GM21717 (cell line): ENCODE data around the gene ARPC5.

Experiments used
- ATAC-seq: cut with Tn5 transposase; IDR thresholded peaks from one replicate; pipeline ENCODE4 v1.9.1; 2021; ENCODE audit warnings: mild to moderate bottlenecking, moderate library complexity; ENCODE audit not compliant: unreplicated experiment

Gene ARPC5

DNA sequence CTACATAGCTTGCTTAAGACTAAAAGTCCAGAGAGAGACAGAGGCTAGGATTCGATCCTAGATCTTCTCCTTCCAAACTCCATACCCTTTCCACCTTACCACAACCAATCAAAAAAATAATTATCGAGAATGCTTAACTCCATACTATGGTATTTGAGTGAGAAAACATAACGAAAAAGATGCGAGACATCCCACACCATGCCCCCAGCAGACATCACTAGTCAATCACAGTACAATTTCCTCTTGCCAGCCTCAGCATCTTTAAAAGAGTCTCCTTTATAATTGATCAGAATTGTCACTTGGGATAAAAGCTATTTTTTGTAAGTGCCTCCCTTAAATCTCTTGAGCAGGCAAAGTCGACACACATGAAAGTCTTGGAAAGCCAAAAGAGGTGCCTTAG lies 46.2 kb downstream of the ARPC5 start:
- ATAC-seq: no peak

DNA sequence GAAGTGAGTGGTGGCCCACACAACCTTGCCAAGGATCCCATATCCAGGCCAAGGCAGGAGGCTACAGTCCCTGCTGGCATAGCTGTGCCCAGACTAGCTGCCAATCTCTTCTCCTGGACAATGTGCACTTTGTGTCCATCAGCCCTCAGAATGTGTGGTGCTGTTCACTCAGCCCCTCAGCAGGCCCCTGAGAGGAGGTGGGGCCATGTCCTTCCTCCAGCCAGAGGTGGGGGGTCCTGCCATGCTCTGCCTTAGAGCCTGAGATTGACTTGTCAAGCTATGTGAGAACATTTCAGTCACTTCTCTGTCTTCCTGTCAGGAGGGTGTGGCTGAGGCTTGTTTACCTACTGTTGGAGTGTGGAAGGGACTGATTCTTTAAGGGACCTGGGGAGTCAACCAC lies 46.8 kb downstream of the ARPC5 start:
- ATAC-seq: no peak

DNA sequence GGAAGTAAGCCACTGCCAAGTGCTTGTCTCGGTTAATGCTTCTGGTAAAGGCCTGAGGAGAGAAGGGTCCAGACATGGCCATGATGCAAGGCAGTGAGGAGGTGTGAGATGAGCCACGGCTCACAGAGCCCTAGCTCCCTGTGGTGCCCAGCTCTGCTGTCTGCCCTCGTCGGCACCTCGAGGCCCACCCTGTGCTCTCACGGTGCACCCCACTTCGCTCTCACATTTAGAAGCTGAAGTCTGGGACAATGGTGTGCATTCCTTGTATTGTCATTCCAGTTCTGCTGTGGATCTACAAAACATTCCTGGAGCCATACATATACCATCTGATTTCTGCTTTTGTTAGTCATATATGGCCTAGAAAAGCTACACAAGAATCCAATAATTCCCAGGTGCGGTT lies 48.7 kb downstream of the ARPC5 start:
- ATAC-seq: no peak

DNA sequence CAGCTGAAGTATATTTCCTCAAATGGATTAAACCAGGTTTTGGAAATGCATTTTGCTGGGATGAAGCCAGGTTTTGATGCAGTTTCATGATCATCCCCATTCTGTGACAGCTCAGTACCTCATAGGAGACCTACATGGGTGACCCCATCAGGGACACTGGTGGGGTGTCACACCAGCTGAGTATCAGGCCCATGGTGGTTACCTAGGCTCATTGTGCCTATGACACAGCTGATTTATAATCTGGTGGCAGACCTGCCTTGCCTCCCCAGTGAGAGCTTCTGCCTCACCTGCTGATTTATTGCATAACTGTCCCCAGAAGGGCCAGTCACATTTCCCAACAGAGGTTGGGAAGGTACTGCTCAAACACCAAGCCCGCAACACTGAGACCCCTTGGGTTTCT lies 49.1 kb downstream of the ARPC5 start:
- no peak for ATAC-seq

DNA sequence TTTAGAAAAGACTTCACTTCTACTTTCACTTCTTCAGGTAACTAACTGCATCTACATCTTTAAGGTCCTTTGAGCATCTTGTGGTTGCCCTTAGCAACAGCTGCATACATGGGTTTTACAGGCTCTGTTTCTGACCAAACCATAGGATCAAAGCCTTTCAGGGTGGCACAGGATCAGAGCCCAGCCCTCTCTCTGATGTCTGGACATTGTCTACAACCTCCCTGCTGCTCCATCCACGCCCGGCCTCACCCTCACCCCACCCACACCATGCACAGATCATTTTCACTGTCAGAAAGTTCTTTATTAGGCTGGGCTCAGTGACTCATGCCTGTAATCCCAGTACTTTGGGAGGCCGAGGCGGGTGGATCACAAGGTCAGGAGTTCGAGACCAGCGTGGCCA lies 50.5 kb downstream of the ARPC5 start:
- no peak for ATAC-seq

DNA sequence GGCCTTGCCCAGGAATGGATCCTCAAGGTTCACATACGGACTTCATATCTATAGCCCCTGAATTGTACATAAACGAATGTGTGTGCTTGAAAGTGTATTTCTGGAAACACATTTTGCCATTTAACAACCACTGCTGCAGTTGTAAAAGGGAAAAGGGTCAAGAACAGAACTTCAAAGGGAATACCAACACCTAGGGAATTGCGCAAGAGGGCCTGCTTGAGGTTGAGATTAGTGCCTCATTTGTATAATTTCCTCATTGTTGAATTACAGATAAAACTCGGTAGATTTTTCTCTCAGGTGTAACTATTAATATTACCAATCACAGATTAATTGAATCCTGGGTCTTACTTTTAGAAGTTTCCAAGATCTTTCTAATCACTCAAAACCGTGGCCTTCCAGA lies 51.4 kb downstream of the ARPC5 start:
- ATAC-seq: no peak

DNA sequence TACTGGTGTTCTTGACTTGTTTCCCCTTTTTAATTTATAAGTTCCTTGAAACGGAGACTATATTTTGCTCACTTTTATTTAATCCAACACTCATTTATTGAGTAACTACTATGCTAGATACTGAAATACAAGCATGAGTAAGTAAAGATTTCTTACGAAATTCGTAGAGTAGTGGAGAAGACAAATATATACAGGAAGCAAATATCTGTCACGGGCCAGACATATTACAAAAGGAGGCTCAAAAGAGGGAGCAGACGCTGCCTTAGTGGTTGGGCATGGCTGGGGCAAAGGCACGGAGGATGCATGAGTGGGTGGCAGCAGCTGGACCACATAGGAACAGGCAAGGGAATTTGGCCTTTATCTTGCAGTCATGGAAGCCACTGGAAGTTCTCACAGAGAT lies 52.1 kb downstream of the ARPC5 start:
- ATAC-seq: no peak

DNA sequence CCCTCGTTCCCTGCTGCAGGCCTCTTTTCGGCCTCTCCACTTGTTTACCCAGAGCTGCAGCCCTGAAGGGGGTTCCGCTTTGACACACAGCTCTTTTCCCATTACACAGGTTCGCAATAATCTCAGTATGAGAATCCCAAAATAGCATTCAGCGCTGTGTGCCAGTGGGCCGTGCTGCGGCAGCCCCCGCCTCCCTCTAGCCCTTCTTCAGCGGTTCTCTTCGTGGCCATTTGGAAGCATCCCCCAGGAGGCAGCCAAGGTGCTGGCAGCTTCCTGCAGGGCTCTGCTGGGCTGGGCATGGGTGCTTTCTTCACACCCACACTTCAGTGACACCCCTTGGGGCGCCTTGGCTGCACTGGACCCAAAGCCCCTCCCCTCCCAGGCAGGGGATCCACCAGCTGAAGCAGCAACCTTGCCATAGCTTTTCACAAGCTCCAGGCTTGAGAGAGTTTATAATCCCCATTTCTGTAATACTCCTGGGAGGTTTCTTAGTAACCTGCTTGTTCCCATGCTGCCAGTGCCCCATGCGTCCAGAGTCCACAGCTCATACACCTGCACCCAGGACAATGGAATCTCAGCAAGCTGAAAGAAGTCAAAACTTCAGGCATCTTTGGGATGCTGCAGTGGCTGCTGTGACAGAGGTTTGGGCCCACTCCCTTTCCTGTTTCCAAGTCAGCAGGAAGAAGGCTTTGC lies 53.4 kb downstream of the ARPC5 start:
- ATAC-seq: no peak

DNA sequence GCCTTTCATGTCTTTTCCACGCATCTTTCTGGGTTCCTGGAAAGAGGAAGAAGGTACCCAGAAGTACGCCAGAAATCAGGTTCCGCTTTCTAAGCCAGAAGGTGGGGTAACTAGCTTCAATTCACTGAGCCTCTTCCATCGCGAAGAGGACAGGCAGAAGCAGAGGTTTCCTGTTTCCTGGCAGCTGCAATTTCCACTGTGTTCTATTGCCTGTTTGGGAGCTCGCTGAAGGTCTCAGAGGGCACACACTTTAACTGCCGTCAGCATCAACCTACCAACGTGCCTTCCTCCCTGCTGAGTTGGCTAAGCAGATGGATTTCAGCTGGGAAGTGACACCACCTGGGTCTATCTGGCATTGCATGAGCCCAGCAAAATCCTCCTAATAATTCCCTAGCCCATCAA lies 55.3 kb downstream of the ARPC5 start:
- no peak for ATAC-seq

DNA sequence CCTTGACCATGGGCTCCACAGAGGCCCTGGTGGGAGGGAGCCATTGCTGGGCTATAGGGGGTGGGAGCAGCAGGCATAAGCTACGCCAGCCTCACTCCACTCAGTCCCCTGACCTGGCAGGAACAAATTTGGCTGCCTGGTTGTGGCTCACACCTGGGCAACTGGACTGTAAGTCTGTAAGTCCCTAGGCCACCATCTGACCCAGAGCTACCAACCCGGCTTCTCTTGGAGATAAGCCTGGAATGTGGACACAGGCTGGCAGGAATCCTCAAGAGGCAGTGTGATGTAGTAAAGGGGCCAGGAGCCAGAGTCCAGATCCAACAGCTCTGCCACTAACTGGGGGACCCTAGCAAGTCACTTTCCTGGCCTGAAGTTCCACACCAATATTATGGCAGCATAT lies 56.7 kb downstream of the ARPC5 start:
- no peak for ATAC-seq

DNA sequence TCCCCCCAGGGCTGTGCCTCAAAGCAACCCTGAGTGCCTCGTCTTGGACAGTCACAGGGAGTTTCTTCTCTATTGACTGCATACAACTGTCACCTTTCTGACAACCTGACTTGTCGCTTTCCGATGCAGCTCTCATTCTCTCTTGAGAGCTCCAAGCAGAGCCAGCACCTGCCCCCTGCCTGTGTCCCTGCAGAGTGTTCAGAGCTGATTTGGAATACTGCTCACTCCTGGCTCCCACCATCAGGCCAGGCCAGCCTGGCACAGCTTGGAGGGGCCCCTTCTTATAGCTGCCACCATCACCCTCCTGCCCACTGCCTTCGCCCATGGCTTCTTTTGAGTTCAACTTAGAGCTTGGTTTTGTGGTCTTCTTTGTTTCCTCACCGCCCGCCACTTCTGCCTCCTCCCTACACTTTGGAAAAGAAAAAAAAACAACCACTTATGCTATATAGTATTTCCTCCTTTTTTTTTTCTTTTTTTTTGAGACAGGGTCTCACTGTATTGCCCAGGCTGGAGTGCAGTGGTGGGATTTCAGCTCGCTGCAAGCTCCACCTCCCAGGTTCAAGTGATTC lies 57.6 kb downstream of the ARPC5 start:
- ATAC-seq: no peak

DNA sequence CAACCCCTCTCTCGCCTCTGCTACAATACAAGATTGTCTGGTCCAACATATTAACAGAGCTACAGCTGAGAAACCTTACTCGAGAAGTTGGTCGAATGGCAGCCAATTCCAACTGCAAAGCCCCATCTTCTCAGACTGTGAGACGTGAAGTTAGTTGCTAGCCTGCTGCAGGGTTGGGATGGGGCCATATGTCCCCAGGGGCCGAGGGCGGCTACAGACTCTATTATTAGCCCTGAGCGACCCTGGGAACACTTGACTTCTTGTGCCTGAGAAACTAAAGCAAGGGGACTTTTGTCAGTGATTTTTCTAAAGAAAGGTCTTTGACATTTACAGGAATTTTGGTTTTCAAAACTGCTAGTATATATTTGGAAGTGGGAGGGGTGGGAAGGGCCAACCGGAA lies 59.0 kb downstream of the ARPC5 start:
- no peak for ATAC-seq

DNA sequence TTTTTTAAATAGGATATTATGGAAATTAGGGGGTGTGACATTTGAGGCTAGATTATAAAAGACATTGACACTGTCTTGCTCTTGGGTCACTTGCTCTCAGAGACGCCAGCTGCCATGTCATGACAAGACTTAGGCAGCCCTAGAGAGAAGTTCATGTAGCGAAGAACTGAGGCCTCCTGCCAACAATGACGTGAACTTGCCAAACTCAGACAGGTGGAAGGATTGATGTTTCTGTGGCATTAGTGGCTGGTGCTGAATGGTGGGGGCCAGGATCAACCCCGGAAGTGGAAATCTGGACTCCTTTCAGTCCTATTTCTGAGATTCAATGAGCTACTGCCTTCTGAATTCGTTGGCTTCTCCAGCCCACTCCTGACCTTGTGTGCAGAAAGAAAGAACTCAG lies 60.0 kb downstream of the ARPC5 start:
- ATAC-seq: no peak

DNA sequence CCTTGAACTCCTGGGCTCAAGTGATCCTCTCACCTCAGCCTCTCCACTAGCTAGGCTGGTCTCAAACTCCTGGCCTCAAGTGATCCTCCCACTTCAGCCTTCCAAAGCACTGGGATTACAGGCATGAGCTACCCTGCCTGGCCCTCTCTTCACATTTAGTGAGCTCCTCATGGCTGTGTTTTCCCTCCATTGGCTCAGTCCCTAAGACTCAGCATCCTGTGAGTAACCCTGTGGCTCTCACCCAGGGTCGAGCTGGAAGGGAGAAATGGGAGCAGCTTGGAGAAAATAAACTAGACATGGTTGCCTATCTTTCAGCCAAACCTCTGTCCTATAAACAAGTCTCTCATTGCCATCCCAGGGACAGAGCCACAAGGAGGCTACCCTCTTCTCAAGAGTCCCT lies 62.9 kb downstream of the ARPC5 start:
- no peak for ATAC-seq

DNA sequence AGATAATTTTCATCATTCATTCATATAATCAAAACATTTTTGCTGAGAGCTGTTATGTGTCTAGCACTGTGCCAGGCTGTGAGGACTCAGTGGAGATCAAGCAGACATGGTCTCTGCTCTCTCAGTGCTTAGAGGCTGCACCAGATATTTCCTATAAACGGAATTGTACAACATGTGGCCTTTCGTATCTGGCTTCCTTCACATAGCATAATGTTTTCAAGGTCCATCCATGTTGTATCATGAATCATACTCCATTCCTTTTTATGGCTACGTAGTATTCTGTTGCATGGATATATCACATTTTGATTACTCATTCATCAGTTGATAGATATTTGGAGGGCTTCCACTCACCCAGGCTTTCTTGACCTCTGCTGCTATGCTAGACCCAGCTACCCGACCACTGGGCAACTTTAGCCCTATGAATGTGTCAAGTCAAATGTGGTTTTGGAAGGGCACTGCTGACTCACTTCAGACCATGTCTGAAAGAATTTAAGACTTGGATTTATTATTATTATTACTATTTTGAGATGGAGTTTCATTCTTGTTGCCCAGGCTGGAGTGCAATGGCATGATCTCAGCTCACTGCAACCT lies 63.8 kb downstream of the ARPC5 start:
- ATAC-seq: no peak
